Neural crest cell (in vitro differentiated cells): ENCODE results near the gene PPP1R1A. TPM values are rescaled to one million over a fixed set of nuclear protein-coding genes. Genes with fewer than 3 reads are reported as not detected.

Source experiments
- DNase-seq: peaks from one replicate; pipeline ENCODE4 v3.0.0; 2021; ENCODE audit warnings: low read depth, mixed read lengths, low spot score
- H3K27ac Mint-ChIP-seq: one replicate; pipeline ENCODE4 v1.8.0; 2021; ENCODE audit warnings: mild to moderate bottlenecking, mixed read lengths; ENCODE audit not compliant: unreplicated experiment
- H3K27me3 Mint-ChIP-seq: 2 replicates; pipeline ENCODE4 v1.8.0; 2021; ENCODE audit warnings: low read depth, mild to moderate bottlenecking, mixed read lengths
- H3K36me3 Mint-ChIP-seq: 2 replicates; pipeline ENCODE4 v1.8.0; 2021; ENCODE audit warnings: low read depth, mild to moderate bottlenecking, mixed read lengths
- H3K4me1 Mint-ChIP-seq: 2 replicates; pipeline ENCODE4 v1.8.0; 2021; ENCODE audit warnings: mixed read lengths
- H3K4me3 Mint-ChIP-seq: one replicate; pipeline ENCODE4 v1.8.0; 2021; ENCODE audit warnings: mild to moderate bottlenecking, mixed read lengths
- H3K9me3 Mint-ChIP-seq: 2 replicates; pipeline ENCODE4 v1.8.0; 2021; ENCODE audit warnings: mixed read lengths
- total RNA-seq: library from RNA; stranded (reverse); gene quantifications from 2 replicates; pipeline ENCODE4 v1.2.1, GENCODE V29; 2021
- TF ChIP-seq, protein P1 (sequence below): fragments of 200-600 bp; sonication (generic); conservative IDR thresholded peaks from 2 replicates; pipeline ENCODE4 v1.5.0; 2021; ENCODE audit warnings: antibody characterized with exemption, mild to moderate bottlenecking

The PPP1R1A gene
- total RNA-seq, 1 donor from 2014 or later = 10.3 TPM

DNA sequence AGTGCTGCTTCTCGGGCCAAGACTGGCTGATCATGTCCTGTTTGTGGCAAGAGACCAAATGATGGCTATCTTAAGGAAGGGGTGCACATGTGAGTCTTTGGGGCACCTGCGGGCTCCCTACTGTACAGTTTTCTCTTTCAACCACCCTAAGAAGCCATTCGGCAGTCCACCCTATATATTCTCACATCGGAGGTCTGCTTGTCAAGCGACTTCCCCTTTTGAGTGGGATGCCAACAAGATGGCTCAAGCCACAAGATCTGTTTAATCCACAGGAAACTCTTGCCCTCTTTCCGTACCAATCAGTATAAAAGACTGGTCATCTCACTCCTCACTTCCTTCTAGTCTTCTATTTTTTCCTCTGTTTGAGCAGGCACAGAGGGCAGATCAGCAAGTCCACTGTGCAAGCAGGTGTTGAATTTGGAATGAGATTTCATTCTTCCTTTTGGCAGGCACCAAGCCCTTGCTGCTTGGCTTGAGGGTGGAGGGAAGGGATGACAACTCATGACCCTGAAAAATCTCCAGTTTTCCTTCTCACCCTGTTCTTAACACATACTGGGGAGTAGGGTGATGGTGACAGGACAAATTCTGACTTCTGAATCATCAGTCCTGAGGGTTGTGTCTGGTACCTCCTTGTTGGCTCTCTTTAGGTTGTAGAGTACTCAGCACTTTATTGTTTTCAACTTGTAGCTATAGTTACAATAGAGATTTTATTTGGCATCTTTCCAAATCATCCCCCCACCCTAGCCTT, 28.6 kb upstream of the PPP1R1A start:
- no peak overlapping the region for H3K4me3 Mint-ChIP-seq
- peaks cover 68% of the 10 kb centered on the region for H3K27me3 Mint-ChIP-seq
- no peaks in the 10 kb centered on the region for H3K36me3 Mint-ChIP-seq
- H3K4me1 Mint-ChIP-seq = no peaks in the 10 kb centered on the region
- DNase-seq = no peak
- no peaks in the 10 kb centered on the region for H3K9me3 Mint-ChIP-seq
- no peak overlapping the region for H3K27ac Mint-ChIP-seq
- TF ChIP-seq, protein P1, sequence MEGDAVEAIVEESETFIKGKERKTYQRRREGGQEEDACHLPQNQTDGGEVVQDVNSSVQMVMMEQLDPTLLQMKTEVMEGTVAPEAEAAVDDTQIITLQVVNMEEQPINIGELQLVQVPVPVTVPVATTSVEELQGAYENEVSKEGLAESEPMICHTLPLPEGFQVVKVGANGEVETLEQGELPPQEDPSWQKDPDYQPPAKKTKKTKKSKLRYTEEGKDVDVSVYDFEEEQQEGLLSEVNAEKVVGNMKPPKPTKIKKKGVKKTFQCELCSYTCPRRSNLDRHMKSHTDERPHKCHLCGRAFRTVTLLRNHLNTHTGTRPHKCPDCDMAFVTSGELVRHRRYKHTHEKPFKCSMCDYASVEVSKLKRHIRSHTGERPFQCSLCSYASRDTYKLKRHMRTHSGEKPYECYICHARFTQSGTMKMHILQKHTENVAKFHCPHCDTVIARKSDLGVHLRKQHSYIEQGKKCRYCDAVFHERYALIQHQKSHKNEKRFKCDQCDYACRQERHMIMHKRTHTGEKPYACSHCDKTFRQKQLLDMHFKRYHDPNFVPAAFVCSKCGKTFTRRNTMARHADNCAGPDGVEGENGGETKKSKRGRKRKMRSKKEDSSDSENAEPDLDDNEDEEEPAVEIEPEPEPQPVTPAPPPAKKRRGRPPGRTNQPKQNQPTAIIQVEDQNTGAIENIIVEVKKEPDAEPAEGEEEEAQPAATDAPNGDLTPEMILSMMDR = no peak

DNA sequence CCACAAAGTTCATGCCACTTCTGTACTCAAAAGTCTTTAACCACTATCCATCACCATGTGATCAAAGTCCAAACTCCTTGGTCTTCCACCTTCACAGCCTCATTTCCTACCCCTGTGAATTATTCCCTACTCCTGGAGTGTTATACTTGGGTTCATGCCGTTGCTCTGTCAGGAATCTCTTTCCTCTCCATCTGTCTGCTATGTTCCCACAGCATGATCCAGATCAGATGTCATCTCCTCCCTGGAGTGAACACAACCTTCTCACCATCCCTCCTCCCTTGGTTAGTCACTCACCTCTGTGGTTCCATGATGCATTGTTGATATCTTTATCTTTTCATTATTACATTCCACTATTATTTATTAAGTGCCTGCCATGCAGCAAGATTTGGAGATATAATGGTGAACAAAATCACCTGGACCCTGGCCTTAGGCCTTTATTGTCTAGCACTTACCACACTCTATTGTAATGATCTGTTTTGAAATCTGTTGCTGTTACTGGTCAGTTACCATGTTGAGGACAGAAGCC, 23.8 kb upstream of the PPP1R1A start:
- H3K27ac Mint-ChIP-seq = no peak overlapping the region
- DNase-seq = no peak
- peaks cover 54% of the 10 kb centered on the region for H3K27me3 Mint-ChIP-seq
- TF ChIP-seq, protein P1 = no peak
- H3K4me1 Mint-ChIP-seq = no peaks in the 10 kb centered on the region
- H3K9me3 Mint-ChIP-seq = no peaks in the 10 kb centered on the region
- H3K4me3 Mint-ChIP-seq = no peak overlapping the region
- H3K36me3 Mint-ChIP-seq = no peaks in the 10 kb centered on the region

DNA sequence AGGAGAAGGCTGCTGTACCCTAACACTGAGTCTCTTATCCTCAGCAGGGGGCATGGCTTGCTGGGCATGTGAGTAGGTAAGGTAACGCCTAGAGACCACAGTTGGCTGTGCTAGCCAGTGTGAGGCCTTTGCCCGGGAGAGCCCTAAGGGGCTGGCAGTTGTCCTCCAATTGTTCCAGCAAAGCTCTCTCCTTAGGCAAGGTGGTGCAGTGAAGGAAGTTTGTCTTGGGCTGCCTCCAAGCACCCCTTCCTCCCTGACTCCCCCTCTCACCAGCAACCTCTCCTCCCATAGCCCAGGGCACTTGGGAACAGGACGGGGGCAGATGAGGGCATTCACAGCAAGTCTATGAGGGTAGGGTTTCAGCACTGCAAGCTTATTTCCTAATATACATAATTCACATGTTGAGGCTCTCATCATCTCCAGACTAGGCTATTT, 23.3 kb upstream of the PPP1R1A start:
- no peaks in the 10 kb centered on the region for H3K4me1 Mint-ChIP-seq
- no peak for DNase-seq
- no peak overlapping the region for H3K4me3 Mint-ChIP-seq
- no peaks in the 10 kb centered on the region for H3K9me3 Mint-ChIP-seq
- no peaks in the 10 kb centered on the region for H3K36me3 Mint-ChIP-seq
- TF ChIP-seq, protein P1 = no peak
- peaks cover 53% of the 10 kb centered on the region for H3K27me3 Mint-ChIP-seq
- H3K27ac Mint-ChIP-seq = no peak overlapping the region

DNA sequence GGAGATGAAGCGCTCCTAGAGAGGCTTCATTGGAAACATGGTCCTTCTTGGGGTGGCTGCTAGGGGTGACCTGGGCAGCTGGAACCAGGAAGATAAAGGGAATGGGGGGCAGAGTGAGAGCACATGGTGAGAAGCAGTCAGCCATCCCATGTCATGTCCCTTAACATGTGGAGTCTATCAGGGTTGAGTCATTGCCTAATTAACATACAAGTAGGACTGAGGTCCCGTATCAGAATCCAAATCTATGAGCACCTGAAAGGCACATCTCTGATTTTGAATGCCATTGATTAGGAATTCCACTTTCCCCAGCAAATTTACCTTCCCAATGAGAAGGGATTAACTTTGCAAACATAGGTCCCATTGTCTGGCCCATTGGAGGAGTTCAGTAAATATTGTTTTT, 20.3 kb upstream of the PPP1R1A start:
- Mint-ChIP-seq H3K4me1 (no peaks in the 10 kb centered on the region), H3K9me3 (no peaks in the 10 kb centered on the region), H3K27me3 (peaks cover 32% of the 10 kb centered on the region), H3K36me3 (no peaks in the 10 kb centered on the region), H3K4me3 (no peak overlapping the region), H3K27ac (no peak overlapping the region)
- no peak for DNase-seq
- TF ChIP-seq, protein P1 = no peak

DNA sequence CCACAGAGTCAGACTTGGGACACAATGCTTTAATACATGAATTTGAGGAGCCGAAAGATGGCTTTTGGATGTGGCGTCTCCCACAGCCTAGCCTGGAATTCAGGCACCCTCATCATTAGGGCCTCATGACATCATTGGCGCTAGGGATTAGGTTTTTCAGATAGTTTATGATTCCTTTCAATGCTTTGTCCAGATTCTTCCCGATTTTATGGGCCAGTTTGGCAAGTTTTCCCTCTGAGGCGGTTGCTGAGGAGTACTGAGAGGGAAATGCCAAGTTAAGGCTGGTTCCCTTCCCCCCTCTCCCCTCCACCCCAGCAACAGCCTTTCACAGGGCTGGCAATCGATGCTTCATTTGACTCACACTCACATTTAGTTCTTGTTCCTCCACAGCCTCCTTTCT, 19.7 kb upstream of the PPP1R1A start:
- no peak for DNase-seq
- H3K9me3 Mint-ChIP-seq = no peaks in the 10 kb centered on the region
- no peak overlapping the region for H3K27ac Mint-ChIP-seq
- H3K36me3 Mint-ChIP-seq = no peaks in the 10 kb centered on the region
- TF ChIP-seq, protein P1 = no peak
- H3K27me3 Mint-ChIP-seq = peaks cover 30% of the 10 kb centered on the region
- H3K4me3 Mint-ChIP-seq = no peak overlapping the region
- no peaks in the 10 kb centered on the region for H3K4me1 Mint-ChIP-seq
